Measurements from ENCODE around the gene RAB37. TPM values are rescaled to one million over a fixed set of nuclear protein-coding genes. Genes with fewer than 3 reads are reported as not detected.
A peak's percentile ranks its signal among the peaks of the same experiment; 100 is the strongest.

The RAB37 gene
- total RNA-seq, 1 experiment from 2014 or later = 2.5 TPM

GRCh38 chr17:74757931-74758847 lies 21.1 kb downstream of the RAB37 start:
- Histone ChIP-seq H2BK15ac (ENCODE audit: low read depth, low read length) (no peak overlapping the region), H2BK120ac (ENCODE audit: low read depth, low read length, poor library complexity, severe bottlenecking) (no peak overlapping the region), H3K18ac (ENCODE audit: insufficient read length, low read depth, low read length) (no peak overlapping the region), H3K9ac (ENCODE audit: extremely low read depth, insufficient read length, low read length) (no peak overlapping the region), H2BK5ac (ENCODE audit: insufficient read length, low read length) (no peak overlapping the region), H3K79me2 (ENCODE audit: insufficient read depth, low read length) (peaks cover 1% of the 10 kb centered on the region; the same call in 1 of the 2 replicates), H4K91ac (ENCODE audit: insufficient read length, low read depth, low read length) (no peak overlapping the region), H2BK12ac (ENCODE audit: insufficient read length, low read depth, low read length) (no peak overlapping the region), H3K23ac (ENCODE audit: insufficient read length, low read depth, low read length) (no peak overlapping the region), H3K27ac (ENCODE audit: insufficient read length, low read depth, low read length) (no peak overlapping the region), H3K27me3 (ENCODE audit: insufficient read depth, low read length) (no peaks in the 10 kb centered on the region), H4K5ac (ENCODE audit: insufficient read length, low read depth, low read length) (no peak overlapping the region), H3K9me3 (ENCODE audit: control insufficient read depth, low read depth, low read length) (no peaks in the 10 kb centered on the region), H3K4ac (ENCODE audit: low read depth, low read length) (no peak overlapping the region), H3T11ph (ENCODE audit: low read length) (no peak overlapping the region), H4K20me1 (ENCODE audit: control insufficient read depth, insufficient read depth, insufficient read length) (no peaks in the 10 kb centered on the region), H3K4me2 (ENCODE audit: insufficient read depth, insufficient read length, low read length) (no peak overlapping the region), H3K56ac (ENCODE audit: insufficient read length, low read depth, low read length) (no peak overlapping the region), H2AK5ac (ENCODE audit: insufficient read length, low read length) (no peak overlapping the region), H3K4me1 (ENCODE audit: insufficient read depth, low read length) (peaks cover 11% of the 10 kb centered on the region; the same call in 1 of the 2 replicates), H4K8ac (replicated peaks; ENCODE audit: insufficient read length, low read depth, low read length) (no peak overlapping the region), H3K79me1 (ENCODE audit: insufficient read depth, low read depth, low read length, poor library complexity, severe bottlenecking) (peaks cover 9% of the 10 kb centered on the region), H2AFZ (ENCODE audit: low read length) (no peak overlapping the region), H2BK20ac (ENCODE audit: low read depth, low read length, poor library complexity, severe bottlenecking) (no peak overlapping the region), H3K14ac (ENCODE audit: insufficient read depth, low read length) (no peak overlapping the region), H3K23me2 (ENCODE audit: insufficient read length, low read depth, low read length, poor library complexity, severe bottlenecking) (no peaks in the 10 kb centered on the region)
- no peak overlapping the region for H3K4me3 Mint-ChIP-seq
- TF ChIP-seq, protein P1, sequence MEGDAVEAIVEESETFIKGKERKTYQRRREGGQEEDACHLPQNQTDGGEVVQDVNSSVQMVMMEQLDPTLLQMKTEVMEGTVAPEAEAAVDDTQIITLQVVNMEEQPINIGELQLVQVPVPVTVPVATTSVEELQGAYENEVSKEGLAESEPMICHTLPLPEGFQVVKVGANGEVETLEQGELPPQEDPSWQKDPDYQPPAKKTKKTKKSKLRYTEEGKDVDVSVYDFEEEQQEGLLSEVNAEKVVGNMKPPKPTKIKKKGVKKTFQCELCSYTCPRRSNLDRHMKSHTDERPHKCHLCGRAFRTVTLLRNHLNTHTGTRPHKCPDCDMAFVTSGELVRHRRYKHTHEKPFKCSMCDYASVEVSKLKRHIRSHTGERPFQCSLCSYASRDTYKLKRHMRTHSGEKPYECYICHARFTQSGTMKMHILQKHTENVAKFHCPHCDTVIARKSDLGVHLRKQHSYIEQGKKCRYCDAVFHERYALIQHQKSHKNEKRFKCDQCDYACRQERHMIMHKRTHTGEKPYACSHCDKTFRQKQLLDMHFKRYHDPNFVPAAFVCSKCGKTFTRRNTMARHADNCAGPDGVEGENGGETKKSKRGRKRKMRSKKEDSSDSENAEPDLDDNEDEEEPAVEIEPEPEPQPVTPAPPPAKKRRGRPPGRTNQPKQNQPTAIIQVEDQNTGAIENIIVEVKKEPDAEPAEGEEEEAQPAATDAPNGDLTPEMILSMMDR (conservative IDR thresholded peaks at IDR 0.05) = no peak
- WGBS (ENCODE audit: extremely low coverage, insufficient read length, low lambda C conversion rate) = no CpG with 5 or more reads among the region's 26 CpGs
- no peaks in the 10 kb centered on the region for H3K9me3 Mint-ChIP-seq
- DNase-seq = no peak
- peaks cover 0 to 5% (median 4%) of the 10 kb centered on the region in 3 experiments; a peak in 3 of 7 replicates for H3K36me3 Mint-ChIP-seq (ENCODE audit: insufficient read depth in 1 of 3, low read depth in 3 of 3)
- H3K27ac Mint-ChIP-seq = peak overlapping the region in 2 of 3 experiments; percentile 93 to 97; a peak in 5 of 7 replicates
- no peaks in the 10 kb centered on the region for H3K27me3 Mint-ChIP-seq (ENCODE audit: low read depth)
- peaks cover 47 to 68% of the 10 kb centered on the region in 2 experiments for H3K4me1 Mint-ChIP-seq

Data from H9 (cell line).